GM12878 (cell line): ENCODE measurements around the gene EEFSEC. TPM values are rescaled to one million over a fixed set of nuclear protein-coding genes. Genes with fewer than 3 reads are reported as not detected.

Source experiments
- ATAC-seq: fragments of 200-7000 bp; cut with Tn5 transposase; 3 replicates; pipeline ENCODE4 v1.9.1; 2020; ENCODE audit warnings: mild to moderate bottlenecking, moderate library complexity
- BruUV-seq: library from RNA; stranded (reverse); fragments of 400-500 nt; replicated peaks from 2 replicates; lab custom pipeline; 2021; lab: Mats Ljungman, UMichigan
- CTCF ChIA-PET: fragments of 300-600 bp; sonication (Branson Sonifier 250); formaldehyde crosslinking; extraction: SDS; loops from one replicate; lab custom pipeline; 2021; ENCODE audit warnings: inconsistent platforms; lab: Yijun Ruan, JAX
- POLR2A ChIA-PET: fragments of 350-600 bp; formaldehyde crosslinking; extraction: SDS; loops from one replicate; lab custom pipeline; 2021; ENCODE audit warnings: inconsistent platforms; lab: Charles Lee
- RAD21 ChIA-PET: fragments of 300-600 bp; sonication (Branson Sonifier 250); formaldehyde crosslinking; loops from one replicate; lab custom pipeline; 2023; ENCODE audit warnings: antibody characterized with exemption; ENCODE audit not compliant: unreplicated experiment; lab: Charles Lee
- SMC1A ChIA-PET: fragments of 300-600 bp; sonication (Branson Sonifier 250); formaldehyde crosslinking; loops from one replicate; lab custom pipeline; 2023; ENCODE audit not compliant: unreplicated experiment, uncharacterized antibody; lab: Charles Lee
- DNase-seq: peaks from one replicate; pipeline ENCODE4 v3.0.0-alpha.2; 2011; ENCODE audit warnings: low read depth, low spot score
- FAIRE-seq: peaks from 3 replicates; lab custom pipeline; 2011; peaks lifted over from hg19 to GRCh38; lab: Jason Lieb, UNC
- H2AFZ ChIP-seq: 2 replicates; pipeline ENCODE4 v1.6.0; 2011; ENCODE audit warnings: low read depth, low read length, control low read depth; ENCODE audit not compliant: control insufficient read depth
- H3K27ac ChIP-seq: 2 replicates; pipeline ENCODE4 v1.5.1; 2011; ENCODE audit warnings: control low read depth; ENCODE audit not compliant: control insufficient read depth, insufficient read depth
- H3K27me3 ChIP-seq, 2 experiments: replicated peaks in 1 of 2; 2 replicates each; pipeline versions ENCODE4 v1.6.0 to v1.6.1; 2011; ENCODE audit warnings: low read length in 1 of 2; ENCODE audit not compliant: control insufficient read depth in 2 of 2, insufficient read depth in 2 of 2
- H3K36me3 ChIP-seq, 2 experiments: 2 replicates each; pipeline ENCODE4 v1.5.1; 2011; ENCODE audit warnings: low read length in 1 of 2; ENCODE audit not compliant: control insufficient read depth in 2 of 2, insufficient read depth in 2 of 2
- H3K4me1 ChIP-seq: 2 replicates; pipeline ENCODE4 v1.6.1; 2011; ENCODE audit warnings: mild to moderate bottlenecking, low read length, moderate library complexity, mixed read lengths; ENCODE audit not compliant: control insufficient read depth, insufficient read depth
- H3K4me2 ChIP-seq: 2 replicates; pipeline ENCODE4 v1.6.0; 2011; ENCODE audit warnings: control low read depth; ENCODE audit not compliant: control insufficient read depth, insufficient read depth
- H3K4me3 ChIP-seq: fragments of 200-600 bp; sonication (generic); 2 replicates; pipeline ENCODE4 v1.5.1; 2016
- H3K79me2 ChIP-seq: 2 replicates; pipeline ENCODE4 v1.6.0; 2011; ENCODE audit warnings: low read length; ENCODE audit not compliant: control insufficient read depth, insufficient read depth
- H3K9ac ChIP-seq: 2 replicates; pipeline ENCODE4 v1.8.0; 2011; ENCODE audit warnings: low read length, control low read depth, mixed read lengths; ENCODE audit not compliant: control insufficient read depth, insufficient read depth
- H3K9me3 ChIP-seq: replicated peaks from 3 replicates; pipeline ENCODE4 v1.5.1; 2011; ENCODE audit warnings: mild to moderate bottlenecking, low read length; ENCODE audit not compliant: control insufficient read depth, insufficient read depth
- H4K20me1 ChIP-seq: 2 replicates; pipeline ENCODE4 v1.6.0; 2011; ENCODE audit not compliant: control insufficient read depth, insufficient read depth
- BCL3 ChIP-seq: IDR thresholded peaks from 2 replicates; pipeline ENCODE4 v1.6.1; 2011; ENCODE audit warnings: borderline replicate concordance, low read depth, mild to moderate bottlenecking, moderate library complexity, low read length; ENCODE audit not compliant: insufficient read depth, poor library complexity, severe bottlenecking
- CBFB ChIP-seq: IDR thresholded peaks from 2 replicates; pipeline ENCODE4 v1.6.1; 2016; ENCODE audit warnings: antibody characterized with exemption, low read depth
- CEBPZ ChIP-seq: fragments of 150-350 bp; IDR thresholded peaks from 2 replicates; pipeline ENCODE4 v1.6.1; 2016; ENCODE audit warnings: low read depth, low read length
- CHD1 ChIP-seq: IDR thresholded peaks from 2 replicates; pipeline ENCODE4 v1.6.1; 2012; ENCODE audit warnings: low read depth, low read length, improper control_type of control experiment
- FOXK2 ChIP-seq: fragments of 450-650 bp; IDR thresholded peaks from 2 replicates; pipeline ENCODE4 v1.6.1; 2017; ENCODE audit warnings: mild to moderate bottlenecking, moderate library complexity
- GABPA ChIP-seq: IDR thresholded peaks from 2 replicates; pipeline ENCODE4 v1.6.1; 2014; ENCODE audit warnings: antibody characterized with exemption, low read depth, mild to moderate bottlenecking, inconsistent platforms
- IRF3 ChIP-seq: fragments of 450-650 bp; IDR thresholded peaks from 2 replicates; pipeline ENCODE4 v1.6.1; 2014; ENCODE audit warnings: mild to moderate bottlenecking
- NFIC ChIP-seq: IDR thresholded peaks from 2 replicates; pipeline ENCODE4 v1.6.1; 2012; ENCODE audit warnings: low read depth, mild to moderate bottlenecking, inconsistent platforms, low read length, moderate library complexity
- NFXL1 ChIP-seq: fragments of 450-650 bp; IDR thresholded peaks from 2 replicates; pipeline ENCODE4 v1.6.1; 2017; ENCODE audit warnings: antibody characterized with exemption, mild to moderate bottlenecking, borderline replicate concordance
- RB1 ChIP-seq: fragments of 450-650 bp; formaldehyde crosslinking; IDR thresholded peaks from 2 replicates; pipeline ENCODE4 v1.6.1; 2017; ENCODE audit warnings: mild to moderate bottlenecking, borderline replicate concordance
- SREBF2 ChIP-seq: IDR thresholded peaks from 2 replicates; pipeline ENCODE4 v1.6.1; 2012; ENCODE audit warnings: mild to moderate bottlenecking, low read length
- TCF7 ChIP-seq: IDR thresholded peaks from 2 replicates; pipeline ENCODE4 v1.6.1; 2014; ENCODE audit warnings: antibody characterized with exemption, borderline replicate concordance
- ZZZ3 ChIP-seq: IDR thresholded peaks from 2 replicates; pipeline ENCODE4 v1.6.1; 2011; ENCODE audit warnings: low read depth; ENCODE audit not compliant: control insufficient read depth, insufficient read length
- WGBS: methylation state at CpG from one replicate; pipeline ENCODE4 v1.1.6; 2016; ENCODE audit warnings: low lambda C conversion rate; ENCODE audit not compliant: insufficient replicate concordance, insufficient coverage; ENCODE audit errors: missing lambda C conversion rate; 5-methylcytosine and 5-hydroxymethylcytosine counted together
- in situ Hi-C: fragments of 300-500 bp; cut with MboI; formaldehyde crosslinking; loops from 9 replicates; pipeline ENCODE4 v1.14.3; 2018; ENCODE audit warnings: mixed read lengths
- intact Hi-C: fragments of 100-400 bp; cut with micrococcal nuclease; formaldehyde crosslinking; loops from one replicate; pipeline ENCODE4 v1.14.2; 2022; ENCODE audit not compliant: unreplicated experiment
- polyA plus RNA-seq, 11 experiments: library from polyadenylated mRNA; depleted of rRNA in 4 of 11; unstranded in 6 of 11; stranded (reverse) in 5 of 11; fragments of >200 nt; fragmentation: Nextera tagmentation in 4 of 11; fragmentation: Illumina TruSeq in 1 of 11; extraction: Ambion mirVana in 4 of 11; extraction: Trizol in 1 of 11; gene quantifications; 1 replicate in 1 of 11; 2 replicates in 10 of 11; pipeline versions ENCODE4 v1.2.1 to v1.2.3, GENCODE V29; 2011 to 2016; ENCODE audit warnings: inconsistent platforms in 2 of 11, missing spikeins in 2 of 11, low read depth in 1 of 11
- total RNA-seq, 4 experiments: library from RNA; depleted of rRNA in 3 of 4; stranded (reverse); fragments of >200 nt in 3 of 4; fragmentation: Illumina TruSeq in 1 of 4; extraction: Trizol in 1 of 4; gene quantifications; 2 replicates each; pipeline versions ENCODE4 v1.2.1 to v1.2.3, GENCODE V29; 2013 to 2021

Gene EEFSEC
- total and polyA plus RNA-seq, 10 of the 15 experiments (the other 5 are each of a cell fraction or from before 2014, with no cell fraction given): 0.29 to 29.1 (median 16.1) TPM

GRCh38 chr3:128313935-128314334, 160.7 kb downstream of the EEFSEC start:
- ChIA-PET CTCF (interaction anchor here (1.3 kb wide), 1 partner anchor 8 kb away, joined by 3 read pairs; no protein-coding TSS in a partner anchor), POLR2A (no interaction called here), SMC1A (no interaction called here), RAD21 (no interaction called here)
- TF ChIP-seq IRF3 (no peak), RB1 (no peak), CBFB (no peak), CHD1 (no peak), SREBF2 (no peak), TCF7 (no peak), CEBPZ (no peak), FOXK2 (no peak), NFXL1 (no peak), ZZZ3 (no peak), NFIC (no peak), GABPA (no peak), BCL3 (no peak)
- FAIRE-seq: no peak
- Histone ChIP-seq H3K36me3 (peaks cover 0 to 2% of the 10 kb centered on the region in 2 experiments; a peak in 1 of 4 replicates), H3K4me3 (no peak overlapping the region), H4K20me1 (no peaks in the 10 kb centered on the region), H2AFZ (no peak overlapping the region), H3K79me2 (no peaks in the 10 kb centered on the region), H3K27ac (no peak overlapping the region), H3K9ac (no peak overlapping the region), H3K4me2 (no peak overlapping the region), H3K4me1 (no peaks in the 10 kb centered on the region), H3K27me3 (no peaks in the 10 kb centered on the region), H3K9me3 (no peaks in the 10 kb centered on the region)
- BruUV-seq: no TSS peak
- no peak for ATAC-seq
- WGBS: 97% methylated on average over 2 of the region's 2 CpGs
- no peak for DNase-seq
- intact Hi-C loops: no loop called here
- in situ Hi-C loops: no loop called here
